ENCODE data around the gene TRIP12. TPM values are rescaled to one million over a fixed set of nuclear protein-coding genes. Genes with fewer than 3 reads are reported as not detected.
A peak's percentile ranks its signal among the peaks of the same experiment; 100 is the strongest.
"Not testable (repeated sequence)": the region's sequence is repeated elsewhere in the genome, so short reads cannot be mapped to it uniquely, and the experiment has no call there.

TRIP12 gene
- total and polyA plus RNA-seq, 2 donors from 2014 or later, result 29.3 to 225 TPM

GRCh38 chr2:229851870-229852269 is 69.9 kb downstream of the TRIP12 start:
- H3K27me3 ChIP-seq (ENCODE audit: control insufficient read depth, insufficient read depth, low read length), result no peaks in the 10 kb centered on the region
- intact Hi-C loops (cut with DNase I), result no loop called here
- no peak for TF ChIP-seq CTCF (IDR thresholded peaks at IDR 0.05; ENCODE audit: borderline replicate concordance, extremely low read depth, insufficient read depth)
- H3K9me3 ChIP-seq (ENCODE audit: control insufficient read depth in 2 of 3, insufficient read depth in 1 of 3, low read length in 3 of 3), result no peaks in the 10 kb centered on the region
- no peak overlapping the region for H3K4me3 ChIP-seq (ENCODE audit: low read length in 3 of 3)
- FAIRE-seq, result no peak
- H3K9ac ChIP-seq (ENCODE audit: low read length in 3 of 3), result no peak overlapping the region
- peaks cover 0 to 6% (median 5%) of the 10 kb centered on the region in 3 donors for H3K36me3 ChIP-seq (ENCODE audit: control insufficient read depth in 2 of 3, insufficient read depth in 3 of 3, low read length in 3 of 3)
- peaks cover 0 to 4% (median 0%) of the 10 kb centered on the region in 3 donors for H3K4me1 ChIP-seq (ENCODE audit: control insufficient read depth in 2 of 3, insufficient read depth in 2 of 3, low read depth in 1 of 3, low read length in 3 of 3)
- no peak for DNase-seq
- no peak overlapping the region for H3K27ac ChIP-seq (ENCODE audit: low read depth in 2 of 2, low read length in 2 of 2)

GRCh38 chr2:229850355-229851275 is 71.2 kb downstream of the TRIP12 start:
- not testable (repeated sequence) for H3K27ac ChIP-seq (ENCODE audit: low read depth in 2 of 2, low read length in 2 of 2); FAIRE-seq

GRCh38 chr2:229849073-229849472 is 72.7 kb downstream of the TRIP12 start:
- H3K4me1 ChIP-seq (ENCODE audit: control insufficient read depth in 2 of 3, insufficient read depth in 2 of 3, low read depth in 1 of 3, low read length in 3 of 3), result peaks cover 0 to 4% (median 0%) of the 10 kb centered on the region in 3 donors
- no peaks in the 10 kb centered on the region for H3K27me3 ChIP-seq (ENCODE audit: control insufficient read depth, insufficient read depth, low read length)
- H3K9me3 ChIP-seq (ENCODE audit: control insufficient read depth in 2 of 3, insufficient read depth in 1 of 3, low read length in 3 of 3), result no peaks in the 10 kb centered on the region
- intact Hi-C loops (cut with DNase I), result no loop called here
- H3K27ac ChIP-seq (ENCODE audit: low read depth in 2 of 2, low read length in 2 of 2), result no peak overlapping the region
- no peak overlapping the region for H3K4me3 ChIP-seq (ENCODE audit: low read length in 3 of 3)
- FAIRE-seq, result no peak
- H3K9ac ChIP-seq (ENCODE audit: low read length in 3 of 3), result no peak overlapping the region
- H3K36me3 ChIP-seq (ENCODE audit: control insufficient read depth in 2 of 3, insufficient read depth in 3 of 3, low read length in 3 of 3), result peaks cover 0 to 6% (median 4%) of the 10 kb centered on the region in 3 donors
- TF ChIP-seq CTCF (IDR thresholded peaks at IDR 0.05; ENCODE audit: borderline replicate concordance, extremely low read depth, insufficient read depth), result no peak
- no peak for DNase-seq

More at GRCh38 chr2:229850355-229851275, 71.2 kb downstream of the TRIP12 start:
- H3K4me3 ChIP-seq (ENCODE audit: low read length in 3 of 3); intact Hi-C loops (cut with DNase I); H3K27me3 ChIP-seq (ENCODE audit: control insufficient read depth, insufficient read depth, low read length); H3K9ac ChIP-seq (ENCODE audit: low read length in 3 of 3); H3K9me3 ChIP-seq (ENCODE audit: control insufficient read depth in 2 of 3, insufficient read depth in 1 of 3, low read length in 3 of 3); H3K4me1 ChIP-seq (ENCODE audit: control insufficient read depth in 2 of 3, insufficient read depth in 2 of 3, low read depth in 1 of 3, low read length in 3 of 3); H3K36me3 ChIP-seq (ENCODE audit: control insufficient read depth in 2 of 3, insufficient read depth in 3 of 3, low read length in 3 of 3): not testable (repeated sequence)
- DNase-seq, result peak in 1 of 5 donors; percentile 69

- H3K36me3 ChIP-seq (ENCODE audit: control insufficient read depth in 2 of 3, insufficient read depth in 3 of 3, low read length in 3 of 3), result peaks cover 2 to 19% (median 11%) of the 10 kb centered on the region in 3 donors
- H3K9ac ChIP-seq (ENCODE audit: low read length in 3 of 3), result no peak overlapping the region
- FAIRE-seq (no peak), DNase-seq (no peak)
- H3K4me1 ChIP-seq (ENCODE audit: control insufficient read depth in 2 of 3, insufficient read depth in 2 of 3, low read depth in 1 of 3, low read length in 3 of 3), result no peaks in the 10 kb centered on the region
- no peak overlapping the region for H3K27ac ChIP-seq (ENCODE audit: low read depth in 2 of 2, low read length in 2 of 2)
- no peak overlapping the region for H3K4me3 ChIP-seq (ENCODE audit: low read length in 3 of 3)
- no peak for TF ChIP-seq CTCF (IDR thresholded peaks at IDR 0.05; ENCODE audit: borderline replicate concordance, extremely low read depth, insufficient read depth)
- no peaks in the 10 kb centered on the region for H3K9me3 ChIP-seq (ENCODE audit: control insufficient read depth in 2 of 3, insufficient read depth in 1 of 3, low read length in 3 of 3)
- intact Hi-C loops (cut with DNase I), result no loop called here
- H3K27me3 ChIP-seq (ENCODE audit: control insufficient read depth, insufficient read depth, low read length), result no peaks in the 10 kb centered on the region
These were observed 78.2 kb downstream of the TRIP12 start for GRCh38 chr2:229843613-229844012.

All from kidney (tissue), 14 donors.